ENCODE measurements around the gene RASA4B.

GRCh38 chr7:102472126-102473041 is 45.2 kb downstream of the RASA4B start:
- TF ChIP-seq EZH2 (IDR thresholded peaks at IDR 0.05; ENCODE audit: insufficient read depth, poor library complexity, severe bottlenecking) (no peak), EZH2phosphoT487 (IDR thresholded peaks at IDR 0.05; ENCODE audit: insufficient read depth, low read depth) (no peak)
